Hematopoietic multipotent progenitor cell treated with erythropoietin and hydrocortisone succinate and interleukin-3 and kit ligand, for 6 days (in vitro differentiated cells): ENCODE results near the gene PFKFB4.
"Not testable (repeated sequence)": the region's sequence is repeated elsewhere in the genome, so short reads cannot be mapped to it uniquely, and the experiment has no call there.

Source experiments
- DNase-seq: peaks from one replicate; pipeline ENCODE4 v3.0.0-alpha.2; 2015

PFKFB4 gene

DNA sequence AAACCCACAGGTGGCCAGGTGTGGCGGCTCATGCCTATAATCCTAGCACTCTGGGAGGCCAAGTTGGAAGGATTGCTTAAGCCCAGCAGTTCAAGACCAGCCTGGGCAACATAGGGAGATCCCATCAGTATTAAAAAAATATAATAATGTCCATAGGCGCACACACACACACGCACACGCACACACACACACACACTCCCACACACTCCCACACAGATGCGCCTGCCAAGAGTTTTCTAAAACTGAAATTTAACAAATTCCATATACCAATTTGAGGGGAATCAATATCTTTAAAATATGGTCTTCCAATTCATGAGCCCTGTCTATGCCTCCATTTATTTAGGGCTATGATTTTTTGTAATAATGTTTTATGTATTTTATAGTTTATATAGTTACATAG lies 69.7 kb downstream of the PFKFB4 start:
- DNase-seq = no peak

GRCh38 chr3:48482822-48483221 lies 73.8 kb downstream of the PFKFB4 start:
- not testable (repeated sequence) for DNase-seq

DNA sequence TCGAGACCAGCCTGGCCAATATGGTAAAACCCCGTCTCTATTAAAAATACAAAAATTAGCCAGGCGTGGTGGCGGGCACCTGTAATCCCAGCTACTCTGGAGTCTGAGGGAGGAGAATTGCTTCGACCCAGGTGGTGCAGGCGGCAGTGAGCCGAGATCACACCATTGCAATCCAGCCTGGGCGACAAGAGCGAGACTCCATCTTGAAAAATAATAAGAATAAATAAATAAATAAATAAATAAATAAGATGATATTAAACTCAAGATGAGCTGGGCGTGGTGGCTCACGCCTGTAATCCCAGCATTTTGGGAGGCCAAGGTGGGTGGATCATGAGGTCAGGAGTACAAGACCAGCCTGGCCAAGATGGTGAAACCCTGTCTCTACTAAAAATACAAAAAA lies 75.7 kb downstream of the PFKFB4 start:
- not testable (repeated sequence) for DNase-seq

DNA sequence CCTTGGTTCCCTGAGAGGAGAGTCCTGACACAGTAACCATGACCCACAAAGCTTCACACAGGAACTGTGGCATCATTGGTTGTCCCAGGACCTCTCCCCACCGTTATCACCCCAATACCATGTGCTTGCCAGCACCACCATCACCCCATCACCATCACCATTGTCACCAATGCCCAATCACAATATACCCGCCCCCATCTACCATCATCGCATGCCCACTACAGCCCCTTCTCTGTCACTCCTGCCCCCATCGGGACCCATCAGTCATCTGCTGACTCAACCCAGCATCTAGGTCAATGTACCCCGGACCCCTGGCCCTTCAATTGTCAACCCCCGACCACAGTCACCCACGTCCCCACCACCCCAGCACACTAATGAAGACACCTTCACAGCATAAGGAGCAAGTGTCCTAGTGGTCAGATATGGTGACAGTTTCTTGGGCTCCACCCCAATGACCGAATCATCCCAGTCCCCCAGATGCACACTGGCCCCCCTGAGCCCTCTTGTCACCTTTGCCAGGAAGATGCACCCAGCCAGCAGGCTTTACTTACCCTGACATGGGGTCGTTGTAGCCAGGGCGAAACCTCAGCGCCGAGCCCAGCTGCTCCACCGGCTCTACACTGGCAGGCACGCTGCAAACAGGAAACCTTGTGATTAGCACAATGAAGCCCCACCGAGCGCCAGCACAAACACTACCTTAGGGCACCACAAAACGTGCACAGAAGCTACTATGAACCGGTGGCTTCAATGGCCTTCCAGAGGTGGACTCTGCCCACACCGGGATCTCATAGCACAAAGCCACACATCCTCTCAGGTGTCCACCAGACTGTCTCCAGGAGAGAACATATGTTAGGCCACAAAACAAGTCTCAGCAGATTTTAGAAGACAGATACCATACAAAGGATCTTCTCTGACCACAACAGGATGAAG lies 77.7 kb downstream of the PFKFB4 start:
- DNase-seq = peak; percentile 50

- no peak for DNase-seq
Observed at GRCh38 chr3:48477959-48478520, 78.6 kb downstream of the PFKFB4 start.

- no peak for DNase-seq
Observed at GRCh38 chr3:48476426-48477053, 80.1 kb downstream of the PFKFB4 start.

- no peak for DNase-seq
Observed at GRCh38 chr3:48475188-48475587, 81.4 kb downstream of the PFKFB4 start.

- DNase-seq = no peak
Observed at GRCh38 chr3:48474619-48475018, 82.0 kb downstream of the PFKFB4 start.

DNA sequence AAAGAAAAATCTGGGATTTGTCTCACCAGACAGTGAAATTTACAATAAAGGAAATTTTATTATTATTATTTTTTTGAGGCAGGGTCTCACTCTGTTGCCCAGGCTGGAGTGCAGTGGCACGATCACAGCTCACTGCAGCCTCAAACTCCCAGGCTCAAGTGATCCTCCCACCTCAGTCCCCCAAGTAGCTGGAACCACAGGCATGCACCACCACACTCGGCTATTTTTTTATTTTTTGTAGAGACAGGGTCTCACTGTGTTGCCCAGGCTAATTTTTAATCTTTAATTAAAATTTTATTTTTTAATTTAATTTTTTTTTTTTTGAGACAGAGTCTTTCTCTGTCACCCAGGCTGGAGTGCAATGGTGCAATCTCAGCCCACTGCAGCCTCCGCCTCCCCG lies 82.6 kb downstream of the PFKFB4 start:
- not testable (repeated sequence) for DNase-seq

- no peak for DNase-seq
Observed at GRCh38 chr3:48473617-48473952, 83.0 kb downstream of the PFKFB4 start.

- peak; percentile 99 for DNase-seq
Observed at GRCh38 chr3:48472923-48473616, 83.5 kb downstream of the PFKFB4 start.

- no peak for DNase-seq
Observed at GRCh38 chr3:48472673-48472922, 84.0 kb downstream of the PFKFB4 start.

GRCh38 chr3:48470286-48470685 lies 86.3 kb downstream of the PFKFB4 start:
- DNase-seq = peak; percentile 36

DNA sequence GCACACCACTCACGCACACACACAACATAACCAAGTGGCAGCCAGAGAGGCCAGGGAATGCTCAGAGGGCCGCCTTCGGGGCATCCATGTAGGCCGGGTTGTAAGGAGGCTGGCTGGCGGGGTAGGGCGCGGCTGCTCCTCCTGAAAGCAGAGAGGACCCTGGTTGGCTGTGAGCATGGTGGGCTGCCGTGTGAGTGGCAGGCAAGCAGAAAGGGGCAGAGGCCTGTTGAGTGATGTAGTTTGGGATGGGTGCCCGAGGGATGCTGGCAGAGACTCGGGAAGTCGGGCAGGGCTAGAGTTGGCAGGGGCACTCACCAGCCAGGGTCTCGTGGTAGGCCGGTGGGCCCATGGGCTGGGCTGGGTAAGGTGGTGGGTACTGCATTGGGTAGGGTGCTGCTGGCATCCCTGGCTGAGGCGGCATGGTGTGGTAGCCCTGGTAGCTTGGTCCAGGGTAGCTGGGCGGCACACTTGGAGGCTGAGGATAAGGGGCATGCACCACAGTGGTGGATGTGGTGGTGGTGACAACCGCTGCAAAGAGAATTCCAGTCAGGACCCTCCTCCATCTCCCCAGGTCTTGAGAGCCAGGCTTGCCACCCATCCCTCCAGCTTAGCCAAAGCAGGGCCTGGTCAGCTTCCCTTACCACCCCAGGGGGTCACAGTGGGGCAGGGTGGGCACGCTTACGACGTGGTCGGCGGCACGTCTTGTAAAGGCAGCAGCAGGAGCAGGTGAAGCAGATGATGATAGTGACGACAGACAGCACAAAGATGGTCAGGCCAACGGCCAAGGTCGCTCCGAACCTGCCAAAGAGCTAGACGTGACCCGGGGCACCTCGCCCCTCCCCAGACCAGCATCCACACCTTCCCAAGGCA lies 87.3 kb downstream of the PFKFB4 start:
- DNase-seq = no peak

- DNase-seq = no peak
Observed at GRCh38 chr3:48468329-48468731, 88.3 kb downstream of the PFKFB4 start.
